CD4-positive, alpha-beta T cell treated with Interleukin-15 for 4 hours (primary cell): ENCODE results near the gene HSPB7.
A peak's percentile ranks its signal among the peaks of the same experiment; 100 is the strongest.

ENCODE experiments used
- DNase-seq: peaks from one replicate; pipeline ENCODE4 v3.0.0-alpha.2; 2020; ENCODE audit warnings: low spot score

HSPB7 gene

GRCh38 chr1:15975805-15976680 is 41.8 kb downstream of the HSPB7 start, which contains the start of gene ZBTB17:
Gene ZBTB17 (minus strand): TSS chr1:15976101. CDS start chr1:15948495, 27,606 bp downstream.
- peak; percentile 95 for DNase-seq

- DNase-seq = peak; percentile 64
Observed at GRCh38 chr1:15975358-15975804, 42.5 kb downstream of the HSPB7 start.

GRCh38 chr1:15974855-15975254 is 43.0 kb downstream of the HSPB7 start:
- DNase-seq = no peak

- no peak for DNase-seq
Observed at GRCh38 chr1:15973772-15974171, 44.1 kb downstream of the HSPB7 start.

DNA sequence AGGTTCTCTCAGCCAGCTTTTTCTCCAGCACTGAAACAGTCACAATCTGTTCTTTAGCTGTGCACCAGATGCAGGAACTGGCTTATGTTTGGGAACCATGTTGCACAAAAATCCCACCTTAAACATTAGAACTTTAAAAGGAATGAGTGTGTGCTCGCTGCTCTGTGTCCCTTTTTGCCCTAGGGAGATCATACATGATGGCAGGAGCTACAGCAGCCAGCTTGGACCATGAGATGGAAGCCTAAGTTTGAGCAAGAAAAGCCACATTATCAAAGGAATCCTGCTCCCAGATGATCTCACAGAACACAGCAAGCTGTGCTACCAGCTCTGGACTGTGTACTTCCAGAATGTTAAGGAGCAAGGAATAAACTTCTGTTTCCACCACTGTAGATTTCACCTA is 45.4 kb downstream of the HSPB7 start:
- no peak for DNase-seq

- DNase-seq = no peak
Observed at GRCh38 chr1:15970911-15971310, 46.9 kb downstream of the HSPB7 start.

DNA sequence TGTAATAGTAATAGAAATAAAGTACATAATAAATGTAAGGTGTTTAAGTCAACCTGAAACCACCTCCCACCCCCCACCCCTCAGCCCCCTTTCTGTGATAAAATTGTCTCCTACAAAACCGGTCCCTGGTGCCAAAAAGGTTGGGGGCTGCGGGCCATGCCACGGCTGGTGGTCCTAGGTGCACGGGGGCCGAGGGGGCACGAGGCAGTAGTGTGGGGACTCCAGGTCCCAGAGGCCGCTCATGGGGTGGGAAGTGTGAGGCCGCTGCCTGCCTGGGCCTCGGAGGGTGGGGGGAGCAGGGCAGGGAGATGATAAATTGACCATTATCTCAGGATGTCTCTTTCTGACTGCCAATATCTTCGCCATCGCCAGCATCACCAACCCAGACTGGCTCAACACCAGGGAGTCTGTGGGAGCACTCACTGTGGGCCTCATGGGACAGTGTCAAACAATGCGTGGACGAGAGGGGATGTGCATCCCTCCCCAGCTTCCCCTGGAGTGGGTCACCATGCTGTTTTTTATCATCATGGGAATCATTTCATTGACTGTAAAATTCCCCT is 48.4 kb downstream of the HSPB7 start:
- DNase-seq = no peak

GRCh38 chr1:15968172-15968571 is 49.7 kb downstream of the HSPB7 start:
- DNase-seq = no peak

DNA sequence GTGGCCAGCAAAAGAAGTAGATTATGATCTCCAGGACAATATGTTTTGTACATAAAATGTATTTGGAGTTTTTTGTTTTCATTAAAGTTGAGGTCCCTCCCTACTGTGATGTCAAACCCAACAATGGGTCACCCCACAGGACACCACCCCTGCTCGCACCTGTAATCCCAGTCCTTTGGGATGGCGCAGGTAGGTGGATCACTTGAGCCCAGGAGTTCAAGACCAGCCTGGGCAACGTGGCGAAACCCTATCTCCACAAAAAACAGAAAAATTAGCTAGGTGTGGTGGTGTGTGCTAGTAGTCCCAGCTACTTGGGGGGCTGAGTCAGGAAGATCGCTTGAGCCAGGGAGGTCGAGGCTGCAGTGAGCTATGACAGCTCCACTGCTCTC is 50.9 kb downstream of the HSPB7 start:
- no peak for DNase-seq

DNA sequence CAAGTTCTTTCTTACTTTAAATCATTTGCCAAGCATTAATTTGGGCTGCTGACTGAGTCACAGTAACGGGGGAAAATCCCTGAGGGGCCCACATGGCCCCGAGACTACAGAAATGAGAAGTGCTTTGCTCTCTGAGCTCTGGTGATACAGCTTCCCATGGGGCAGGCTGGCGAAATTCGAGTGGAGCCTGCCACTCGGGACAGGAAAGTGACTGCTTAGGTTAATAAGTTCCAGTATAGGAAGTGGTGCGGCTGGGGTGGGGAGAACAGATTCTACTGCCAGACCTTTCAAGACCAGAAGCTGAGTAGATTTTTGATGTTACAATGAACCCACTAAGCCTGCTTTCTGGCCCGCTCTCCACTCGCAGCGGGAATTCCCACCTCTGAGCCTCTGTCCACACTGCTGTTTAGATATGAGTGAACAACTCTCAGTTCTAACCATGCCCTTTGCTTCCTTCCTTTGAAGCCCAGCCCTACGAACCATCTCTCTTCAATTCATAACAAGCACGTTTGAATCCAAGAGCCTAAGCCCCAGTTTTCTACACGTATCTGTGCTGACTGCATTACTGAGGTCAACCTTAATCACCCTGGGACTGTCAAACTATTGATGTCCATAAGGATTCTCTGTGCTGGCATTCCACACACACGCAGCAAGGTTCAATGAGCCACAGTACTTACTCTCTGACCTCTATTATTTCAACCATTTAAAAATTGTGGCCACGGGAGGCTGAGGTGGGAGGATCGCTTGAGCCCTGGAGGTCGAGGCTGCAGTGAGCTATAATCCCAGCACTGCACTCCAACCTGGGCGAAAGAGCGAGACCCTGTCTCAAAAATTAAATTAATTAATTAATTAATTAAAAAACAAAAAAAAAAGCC is 51.5 kb downstream of the HSPB7 start:
- peak; percentile 67 for DNase-seq

GRCh38 chr1:15965228-15965767 is 52.5 kb downstream of the HSPB7 start:
- DNase-seq = peak; percentile 36
